Glutamatergic neuron (in vitro differentiated cells): ENCODE measurements around the gene MARK2. TPM values are rescaled to one million over a fixed set of nuclear protein-coding genes. Genes with fewer than 3 reads are reported as not detected.

Experiments
- DNase-seq: peaks from one replicate; pipeline ENCODE4 v3.0.0; 2022
- H3K27ac Mint-ChIP-seq: one replicate; pipeline ENCODE4 v1.8.0; 2020; ENCODE audit warnings: mild to moderate bottlenecking, mixed read lengths, inconsistent platforms; ENCODE audit not compliant: unreplicated experiment
- H3K27me3 Mint-ChIP-seq: one replicate; pipeline ENCODE4 v1.8.0; 2020; ENCODE audit warnings: mild to moderate bottlenecking, moderate library complexity, mixed read lengths, inconsistent platforms; ENCODE audit not compliant: unreplicated experiment
- H3K36me3 Mint-ChIP-seq: one replicate; pipeline ENCODE4 v1.8.0; 2020; ENCODE audit warnings: mild to moderate bottlenecking, mixed read lengths, inconsistent platforms; ENCODE audit not compliant: unreplicated experiment
- H3K4me1 Mint-ChIP-seq: one replicate; pipeline ENCODE4 v1.8.0; 2020; ENCODE audit warnings: mild to moderate bottlenecking, low read depth, mixed read lengths, inconsistent platforms; ENCODE audit not compliant: unreplicated experiment
- H3K4me3 Mint-ChIP-seq: one replicate; pipeline ENCODE4 v1.8.0; 2020; ENCODE audit warnings: mild to moderate bottlenecking, mixed read lengths, inconsistent platforms; ENCODE audit not compliant: unreplicated experiment
- H3K9me3 Mint-ChIP-seq: one replicate; pipeline ENCODE4 v1.8.0; 2020; ENCODE audit warnings: mild to moderate bottlenecking, moderate library complexity, mixed read lengths, inconsistent platforms; ENCODE audit not compliant: unreplicated experiment
- total RNA-seq: library from RNA; stranded (reverse); fragmentation: NEBNext Ultra II Directional; extraction: Animal tissue kit (Norgen Biotek cat#: 25700); gene quantifications from one replicate; pipeline ENCODE4 v1.2.1, GENCODE V29; 2021; ENCODE audit not compliant: unreplicated experiment
- TF ChIP-seq, protein P1 (sequence below): fragments of 200-600 bp; sonication (generic); IDR thresholded peaks from one replicate; pipeline ENCODE4 v1.5.0; 2021; ENCODE audit not compliant: partially characterized antibody, unreplicated experiment

MARK2 gene
- total RNA-seq, 1 donor from 2014 or later: 76.8 TPM

GRCh38 chr11:63931876-63932275 lies 93.0 kb downstream of the MARK2 start:
- peaks cover 2% of the 10 kb centered on the region for H3K9me3 Mint-ChIP-seq
- H3K4me3 Mint-ChIP-seq: no peak overlapping the region
- peaks cover 6% of the 10 kb centered on the region for H3K4me1 Mint-ChIP-seq
- no peak for DNase-seq
- no peak overlapping the region for H3K27ac Mint-ChIP-seq
- TF ChIP-seq, protein P1, sequence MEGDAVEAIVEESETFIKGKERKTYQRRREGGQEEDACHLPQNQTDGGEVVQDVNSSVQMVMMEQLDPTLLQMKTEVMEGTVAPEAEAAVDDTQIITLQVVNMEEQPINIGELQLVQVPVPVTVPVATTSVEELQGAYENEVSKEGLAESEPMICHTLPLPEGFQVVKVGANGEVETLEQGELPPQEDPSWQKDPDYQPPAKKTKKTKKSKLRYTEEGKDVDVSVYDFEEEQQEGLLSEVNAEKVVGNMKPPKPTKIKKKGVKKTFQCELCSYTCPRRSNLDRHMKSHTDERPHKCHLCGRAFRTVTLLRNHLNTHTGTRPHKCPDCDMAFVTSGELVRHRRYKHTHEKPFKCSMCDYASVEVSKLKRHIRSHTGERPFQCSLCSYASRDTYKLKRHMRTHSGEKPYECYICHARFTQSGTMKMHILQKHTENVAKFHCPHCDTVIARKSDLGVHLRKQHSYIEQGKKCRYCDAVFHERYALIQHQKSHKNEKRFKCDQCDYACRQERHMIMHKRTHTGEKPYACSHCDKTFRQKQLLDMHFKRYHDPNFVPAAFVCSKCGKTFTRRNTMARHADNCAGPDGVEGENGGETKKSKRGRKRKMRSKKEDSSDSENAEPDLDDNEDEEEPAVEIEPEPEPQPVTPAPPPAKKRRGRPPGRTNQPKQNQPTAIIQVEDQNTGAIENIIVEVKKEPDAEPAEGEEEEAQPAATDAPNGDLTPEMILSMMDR: no peak
- peaks cover 13% of the 10 kb centered on the region for H3K27me3 Mint-ChIP-seq
- H3K36me3 Mint-ChIP-seq: no peaks in the 10 kb centered on the region

- Mint-ChIP-seq H3K36me3 (no peaks in the 10 kb centered on the region), H3K27ac (no peak overlapping the region), H3K27me3 (peaks cover 12% of the 10 kb centered on the region), H3K9me3 (no peaks in the 10 kb centered on the region), H3K4me3 (no peak overlapping the region), H3K4me1 (peaks cover 9% of the 10 kb centered on the region)
- no peak for DNase-seq
- TF ChIP-seq, protein P1: no peak
Measured at GRCh38 chr11:63933459-63933858, 94.5 kb downstream of the MARK2 start.

GRCh38 chr11:63937713-63938478 lies 99.0 kb downstream of the MARK2 start:
- H3K27me3 Mint-ChIP-seq: peaks cover 14% of the 10 kb centered on the region

GRCh38 chr11:63938479-63939396 lies 99.8 kb downstream of the MARK2 start, which contains the start of gene NAA40:
TSS of gene NAA40 (plus strand) at chr11:63939002. CDS start at chr11:63939097, 95 bp downstream.
- H3K4me3 Mint-ChIP-seq: peak within 1 kb of the TSS; percentile 96
- no peaks in the 10 kb centered on the region for H3K36me3 Mint-ChIP-seq
- no peaks in the 10 kb centered on the region for H3K9me3 Mint-ChIP-seq
- peaks cover 12% of the 10 kb centered on the region for H3K4me1 Mint-ChIP-seq
- TF ChIP-seq, protein P1: no peak
- DNase-seq: peak; percentile 96
- peaks cover 11% of the 10 kb centered on the region for H3K27me3 Mint-ChIP-seq
- H3K27ac Mint-ChIP-seq: peak within 1 kb of the TSS; percentile 71

More at GRCh38 chr11:63937713-63938478, 99.0 kb downstream of the MARK2 start:
- peak overlapping the region; percentile 96 for H3K4me3 Mint-ChIP-seq
- H3K4me1 Mint-ChIP-seq: peaks cover 8% of the 10 kb centered on the region
- H3K36me3 Mint-ChIP-seq: no peaks in the 10 kb centered on the region
- no peaks in the 10 kb centered on the region for H3K9me3 Mint-ChIP-seq
- TF ChIP-seq, protein P1: no peak
- DNase-seq: no peak
- H3K27ac Mint-ChIP-seq: peak overlapping the region; percentile 71
